PFSK-1 (cell line): ENCODE measurements around the gene IL1R1.

Experiments used
- FOXP2 ChIP-seq: optimal IDR thresholded peaks from 2 replicates; pipeline ENCODE3; 2011; ENCODE audit warnings: borderline replicate concordance, control low read depth, inconsistent platforms; ENCODE audit not compliant: insufficient read depth; ENCODE audit errors: extremely low read length, extremely low read depth
- POLR2AphosphoS5 ChIP-seq: IDR thresholded peaks from 2 replicates; pipeline ENCODE4 v1.6.1; 2012; ENCODE audit warnings: low read depth, mild to moderate bottlenecking, control low read depth, low read length, moderate library complexity
- REST ChIP-seq, 2 experiments: IDR thresholded peaks; 2 replicates each; pipeline versions ENCODE4 v1.6.1 to v1.8.0; 2011 to 2012; ENCODE audit warnings: low read depth in 2 of 2, low read length in 2 of 2, control low read depth in 1 of 2, inconsistent platforms in 1 of 2, mild to moderate bottlenecking in 1 of 2, moderate library complexity in 1 of 2; ENCODE audit not compliant: insufficient read depth in 1 of 2
- SIN3A ChIP-seq: IDR thresholded peaks from 2 replicates; pipeline ENCODE4 v1.6.1; 2012; ENCODE audit warnings: mild to moderate bottlenecking, low read length, moderate library complexity, borderline replicate concordance; ENCODE audit not compliant: insufficient read depth
- TAF1 ChIP-seq: IDR thresholded peaks from 2 replicates; pipeline ENCODE4 v1.6.1; 2012; ENCODE audit warnings: low read length, control low read depth, borderline replicate concordance; ENCODE audit not compliant: insufficient read depth

- no peak for TF ChIP-seq POLR2AphosphoS5
- no peak for TF ChIP-seq REST (IDR thresholded peaks at IDR 0.05; ENCODE audit: insufficient read depth in 1 of 2, low read depth in 2 of 2, low read length in 2 of 2)
- TF ChIP-seq SIN3A = no peak
- TF ChIP-seq TAF1 = no peak
- no peak for TF ChIP-seq FOXP2
Observed at GRCh38 chr2:102122115-102122514, 20.4 kb upstream of the IL1R1 start.
